ENCODE measurements around the gene BICD2. TPM values are rescaled to one million over a fixed set of nuclear protein-coding genes. Genes with fewer than 3 reads are reported as not detected.

Gene BICD2
- total RNA-seq, 4 donors from 2014 or later: 36.2 to 46.7 (median 41.6) TPM

- no peak overlapping the region for H3K4me3 ChIP-seq
- H3K27ac ChIP-seq: no peak overlapping the region
- no peaks in the 10 kb centered on the region for H3K27me3 ChIP-seq
- WGBS, 2 donors: 87 to 92% methylated on average over 24 to 33 of the region's 34 CpGs
- TF ChIP-seq POLR2A (IDR thresholded peaks at IDR 0.05) (no peak), CTCF (IDR thresholded peaks at IDR 0.05) (no peak), EP300 (IDR thresholded peaks at IDR 0.05) (no peak)
- H3K4me1 ChIP-seq: peaks cover 0 to 37% (median 8%) of the 10 kb centered on the region in 4 donors
- DNase-seq (ENCODE audit: low spot score in 2 of 2): no peak
- H3K36me3 ChIP-seq: peaks cover 0 to 85% (median 29%) of the 10 kb centered on the region in 3 donors
- no peaks in the 10 kb centered on the region for H3K9me3 ChIP-seq
Observed at GRCh38 chr9:92719028-92719647, 45.5 kb downstream of the BICD2 start.

GRCh38 chr9:92718086-92719001 lies 46.3 kb downstream of the BICD2 start:
- no peak for DNase-seq (ENCODE audit: low spot score in 2 of 2)
- no peak for TF ChIP-seq CTCF (IDR thresholded peaks at IDR 0.05)
- TF ChIP-seq POLR2A (IDR thresholded peaks at IDR 0.05): no peak
- no peak for TF ChIP-seq EP300 (IDR thresholded peaks at IDR 0.05)
- no peak overlapping the region for H3K4me3 ChIP-seq
- no peaks in the 10 kb centered on the region for H3K27me3 ChIP-seq
- 85 to 88% methylated on average over 26 to 36 of the region's 40 CpGs for WGBS, 2 donors
- peaks cover 0 to 29% (median 4%) of the 10 kb centered on the region in 4 donors for H3K4me1 ChIP-seq
- H3K36me3 ChIP-seq: peaks cover 0 to 93% (median 35%) of the 10 kb centered on the region in 3 donors
- no peaks in the 10 kb centered on the region for H3K9me3 ChIP-seq
- H3K27ac ChIP-seq: no peak overlapping the region

- no peaks in the 10 kb centered on the region for H3K27me3 ChIP-seq
- H3K4me1 ChIP-seq: peaks cover 0 to 21% (median 4%) of the 10 kb centered on the region in 4 donors
- no peak for TF ChIP-seq POLR2A (IDR thresholded peaks at IDR 0.05)
- TF ChIP-seq EP300 (IDR thresholded peaks at IDR 0.05): no peak
- TF ChIP-seq CTCF (IDR thresholded peaks at IDR 0.05): no peak
- 88 to 90% methylated on average over 20 to 21 of the region's 21 CpGs for WGBS, 2 donors
- no peak for DNase-seq (ENCODE audit: low spot score in 2 of 2)
- no peak overlapping the region for H3K27ac ChIP-seq
- H3K9me3 ChIP-seq: no peaks in the 10 kb centered on the region
- H3K36me3 ChIP-seq: peaks cover 0 to 97% (median 35%) of the 10 kb centered on the region in 3 donors
- H3K4me3 ChIP-seq: no peak overlapping the region
Observed at GRCh38 chr9:92717201-92718085, 47.2 kb downstream of the BICD2 start.

GRCh38 chr9:92716557-92716956 lies 48.1 kb downstream of the BICD2 start:
- Histone ChIP-seq H3K27me3 (no peaks in the 10 kb centered on the region), H3K4me1 (peaks cover 0 to 20% (median 4%) of the 10 kb centered on the region in 4 donors), H3K4me3 (no peak overlapping the region), H3K9me3 (no peaks in the 10 kb centered on the region), H3K36me3 (peaks cover 0 to 97% (median 28%) of the 10 kb centered on the region in 3 donors), H3K27ac (peak overlapping the region in 1 of 4 donors; percentile 30)
- TF ChIP-seq CTCF (IDR thresholded peaks at IDR 0.05) (peak; percentile 80 to 95 (median 92)), POLR2A (IDR thresholded peaks at IDR 0.05) (no peak)
- 30 to 41% methylated on average over 2 to 4 of the region's 4 CpGs for WGBS, 2 donors
- DNase-seq (ENCODE audit: low spot score in 2 of 2): peak; percentile 53 to 77

All from tibial nerve (tissue), 4 donors.